ENCODE data around the gene CDRT4. TPM values are rescaled to one million over a fixed set of nuclear protein-coding genes. Genes with fewer than 3 reads are reported as not detected.

The CDRT4 gene
- polyA plus RNA-seq, 1 of the 3 experiments (the other 2 are of a cell fraction), result 4.6 TPM

- H2AFZ ChIP-seq (ENCODE audit: low read depth), result no peak overlapping the region
- WGBS (ENCODE audit: low lambda C conversion rate), result 89% methylated on average over 9 of the region's 9 CpGs
- no peaks in the 10 kb centered on the region for H3K36me3 ChIP-seq (replicated peaks in 1 of 2; ENCODE audit: control insufficient read depth in 1 of 2, insufficient read depth in 2 of 2, low read length in 1 of 2)
- ChIA-PET POLR2A (interaction anchor here (1.1 kb wide), 1 partner anchor 44 kb away, joined by 3 read pairs; no protein-coding TSS in a partner anchor), CTCF (interaction anchor here (0.9 to 1.0 kb wide), 2 partner anchors 17 to 151 kb away, joined by 3 to 4 read pairs; no protein-coding TSS in a partner anchor)
- no peaks in the 10 kb centered on the region for H3K27me3 ChIP-seq (ENCODE audit: insufficient read depth)
- no peak for TF ChIP-seq CTCF (IDR thresholded peaks at IDR 0.05)
- no peak for TF ChIP-seq SMC3 (IDR thresholded peaks at IDR 0.05; ENCODE audit: low read depth, low read length)
- no peak for TF ChIP-seq JUND (IDR thresholded peaks at IDR 0.05)
- TF ChIP-seq GATA2 (CRISPR knock-in tag; IDR thresholded peaks at IDR 0.05), result no peak
- no peak for TF ChIP-seq USF2 (IDR thresholded peaks at IDR 0.05; ENCODE audit: borderline replicate concordance, low read depth, low read length)
- no peak for TF ChIP-seq TCF12 (IDR thresholded peaks at IDR 0.05)
- no peak for TF ChIP-seq RAD21 (IDR thresholded peaks at IDR 0.05; ENCODE audit: low read length)
- H3K9me3 ChIP-seq, result no peaks in the 10 kb centered on the region
- H3K4me3 ChIP-seq (ENCODE audit: low read depth in 2 of 2, low read length in 1 of 2), result no peak overlapping the region
- H3K4me1 ChIP-seq (ENCODE audit: control insufficient read depth in 1 of 2, insufficient read depth in 2 of 2, low read depth in 1 of 2, low read length in 1 of 2), result peaks cover 0 to 4% of the 10 kb centered on the region in 2 experiments; a peak in 1 of 4 replicates
- no peaks in the 10 kb centered on the region for H3K79me2 ChIP-seq (ENCODE audit: insufficient read depth)
- H3K4me2 ChIP-seq, result no peak overlapping the region
- peaks cover 7% of the 10 kb centered on the region for H3F3A ChIP-seq (replicated peaks; ENCODE audit: insufficient read depth)
- H3K9me2 ChIP-seq, result no peaks in the 10 kb centered on the region
- H3K27ac ChIP-seq (ENCODE audit: low read depth in 2 of 2, low read length in 1 of 2), result no peak overlapping the region
- DNase-seq, result no peak
- H3K9ac ChIP-seq, result no peak overlapping the region
- no peaks in the 10 kb centered on the region for H4K20me1 ChIP-seq (ENCODE audit: insufficient read depth)
Measured at GRCh38 chr17:15413101-15413771, 54.2 kb downstream of the CDRT4 start.

- no peak overlapping the region for H3K4me2 ChIP-seq
- H3K9ac ChIP-seq, result no peak overlapping the region
- ChIA-PET CTCF (interaction anchor here (1.0 kb wide), 1 partner anchor 18 kb away, joined by 3 read pairs; no protein-coding TSS in a partner anchor), POLR2A (no interaction called here)
- no peaks in the 10 kb centered on the region for H3K79me2 ChIP-seq (ENCODE audit: insufficient read depth)
- H3K27me3 ChIP-seq (ENCODE audit: insufficient read depth), result no peaks in the 10 kb centered on the region
- TF ChIP-seq CHD2 (IDR thresholded peaks at IDR 0.05; ENCODE audit: low read length, partially characterized antibody) (no peak), FOXM1 (IDR thresholded peaks at IDR 0.05; ENCODE audit: low read depth) (no peak)
- H3F3A ChIP-seq (replicated peaks; ENCODE audit: insufficient read depth), result peaks cover 7% of the 10 kb centered on the region
- no peak overlapping the region for H3K27ac ChIP-seq (ENCODE audit: low read depth in 2 of 2, low read length in 1 of 2)
- peaks cover 0 to 4% of the 10 kb centered on the region in 2 experiments; a peak in 1 of 4 replicates for H3K4me1 ChIP-seq (ENCODE audit: control insufficient read depth in 1 of 2, insufficient read depth in 2 of 2, low read depth in 1 of 2, low read length in 1 of 2)
- H3K36me3 ChIP-seq (replicated peaks in 1 of 2; ENCODE audit: control insufficient read depth in 1 of 2, insufficient read depth in 2 of 2, low read length in 1 of 2), result no peaks in the 10 kb centered on the region
- no peak for DNase-seq
- no peaks in the 10 kb centered on the region for H3K9me2 ChIP-seq
- no peak overlapping the region for H3K4me3 ChIP-seq (ENCODE audit: low read depth in 2 of 2, low read length in 1 of 2)
- H2AFZ ChIP-seq (ENCODE audit: low read depth), result no peak overlapping the region
- 92% methylated on average over 6 of the region's 7 CpGs for WGBS (ENCODE audit: low lambda C conversion rate)
- no peaks in the 10 kb centered on the region for H4K20me1 ChIP-seq (ENCODE audit: insufficient read depth)
- H3K9me3 ChIP-seq, result no peaks in the 10 kb centered on the region
Measured at GRCh38 chr17:15412606-15413005, 54.8 kb downstream of the CDRT4 start.

All from SK-N-SH (cell line).